Occipital lobe (tissue), 2 donors: Measurements from ENCODE around the gene TTBK1. TPM values are rescaled to one million over a fixed set of nuclear protein-coding genes. Genes with fewer than 3 reads are reported as not detected.

Source experiments
- DNase-seq: peaks from one replicate; lab custom pipeline; 2025; lab: John Stamatoyannopoulos, UW
- total RNA-seq: library from RNA; depleted of rRNA; stranded (reverse); fragments of >200 nt; gene quantifications from one replicate; pipeline ENCODE4 v1.2.3, GENCODE V29; 2014

Gene TTBK1
- total RNA-seq, 1 donor from 2014 or later = 13.1 TPM

DNA sequence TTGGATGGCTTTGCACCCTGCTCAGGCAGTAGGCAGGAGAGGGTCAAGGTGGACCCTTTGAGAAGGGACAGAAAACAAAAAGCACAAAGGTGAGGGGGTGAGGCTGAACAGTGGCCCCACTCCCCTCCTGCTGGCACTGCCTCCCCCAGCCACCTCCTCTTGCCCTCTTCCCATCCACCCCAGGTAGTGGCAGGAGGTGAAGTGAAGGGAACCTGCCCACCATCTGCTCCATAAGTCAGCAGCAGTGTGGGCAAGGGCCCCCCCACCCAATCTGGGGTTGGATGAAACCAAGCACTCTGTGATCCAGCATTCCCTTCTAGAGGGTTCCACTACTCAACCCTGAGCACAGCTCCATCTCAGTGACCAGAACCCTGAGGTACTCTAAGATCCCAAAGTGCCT lies 28.7 kb downstream of the TTBK1 start:
- DNase-seq = no peak

DNA sequence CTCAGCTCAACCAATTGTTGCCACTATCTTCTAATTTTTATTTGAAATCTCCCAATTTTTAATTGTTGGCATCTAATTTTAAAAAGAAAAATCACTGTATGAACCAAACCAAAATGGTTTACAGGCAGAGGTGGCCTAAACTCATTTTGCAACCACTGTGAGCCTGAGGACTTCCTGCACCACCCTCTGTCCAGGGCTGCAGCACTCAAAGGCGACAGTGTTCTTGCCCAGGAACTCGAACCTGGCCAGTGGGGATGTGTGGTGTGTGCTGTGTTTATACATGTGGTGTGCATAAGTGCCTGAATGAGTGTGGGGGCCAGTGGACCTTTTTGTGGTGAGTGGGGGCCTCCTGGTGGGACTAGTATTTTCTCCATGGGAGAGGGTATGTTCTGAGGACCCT lies 30.4 kb downstream of the TTBK1 start:
- DNase-seq = no peak

GRCh38 chr6:43274127-43274915 lies 31.0 kb downstream of the TTBK1 start:
- DNase-seq = no peak

DNA sequence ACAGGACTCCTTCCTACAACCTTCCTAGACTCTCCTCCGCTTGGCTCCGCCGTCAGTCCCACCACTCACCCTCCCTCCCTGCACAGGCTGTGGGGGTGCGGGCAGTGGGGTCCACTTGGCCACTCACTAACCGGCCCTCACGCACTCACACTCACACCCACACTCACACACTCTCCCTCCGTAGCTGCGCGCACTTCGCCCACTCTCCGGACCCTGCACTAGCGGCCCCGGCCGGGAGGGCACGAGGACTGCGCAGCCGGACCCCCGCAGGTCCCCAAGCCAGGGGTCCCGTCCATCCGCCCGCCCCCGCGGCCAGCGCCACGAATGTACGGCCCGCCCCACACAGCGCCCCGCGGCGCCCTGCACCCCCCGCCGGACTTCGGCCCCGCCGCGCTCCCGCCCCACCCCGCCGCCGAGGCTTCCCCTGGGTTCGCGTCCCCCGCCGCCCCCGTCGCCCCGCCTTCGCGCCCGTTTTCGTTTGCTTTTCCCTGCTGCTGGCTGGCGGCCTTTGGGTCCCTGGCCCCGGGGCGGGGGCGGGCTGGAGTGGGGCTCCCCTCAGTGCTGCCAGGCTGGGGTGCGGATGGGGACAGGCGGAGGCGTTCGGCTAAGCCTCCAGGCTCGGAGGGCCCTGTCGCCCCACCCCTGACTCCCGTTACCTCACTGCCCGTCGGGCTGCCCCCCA lies 31.8 kb downstream of the TTBK1 start:
- no peak for DNase-seq

GRCh38 chr6:43275801-43276576 lies 32.7 kb downstream of the TTBK1 start:
- DNase-seq = no peak

- DNase-seq = no peak
These were observed 33.5 kb downstream of the TTBK1 start for GRCh38 chr6:43276577-43277305.

GRCh38 chr6:43277306-43277642 lies 34.0 kb downstream of the TTBK1 start:
- no peak for DNase-seq

DNA sequence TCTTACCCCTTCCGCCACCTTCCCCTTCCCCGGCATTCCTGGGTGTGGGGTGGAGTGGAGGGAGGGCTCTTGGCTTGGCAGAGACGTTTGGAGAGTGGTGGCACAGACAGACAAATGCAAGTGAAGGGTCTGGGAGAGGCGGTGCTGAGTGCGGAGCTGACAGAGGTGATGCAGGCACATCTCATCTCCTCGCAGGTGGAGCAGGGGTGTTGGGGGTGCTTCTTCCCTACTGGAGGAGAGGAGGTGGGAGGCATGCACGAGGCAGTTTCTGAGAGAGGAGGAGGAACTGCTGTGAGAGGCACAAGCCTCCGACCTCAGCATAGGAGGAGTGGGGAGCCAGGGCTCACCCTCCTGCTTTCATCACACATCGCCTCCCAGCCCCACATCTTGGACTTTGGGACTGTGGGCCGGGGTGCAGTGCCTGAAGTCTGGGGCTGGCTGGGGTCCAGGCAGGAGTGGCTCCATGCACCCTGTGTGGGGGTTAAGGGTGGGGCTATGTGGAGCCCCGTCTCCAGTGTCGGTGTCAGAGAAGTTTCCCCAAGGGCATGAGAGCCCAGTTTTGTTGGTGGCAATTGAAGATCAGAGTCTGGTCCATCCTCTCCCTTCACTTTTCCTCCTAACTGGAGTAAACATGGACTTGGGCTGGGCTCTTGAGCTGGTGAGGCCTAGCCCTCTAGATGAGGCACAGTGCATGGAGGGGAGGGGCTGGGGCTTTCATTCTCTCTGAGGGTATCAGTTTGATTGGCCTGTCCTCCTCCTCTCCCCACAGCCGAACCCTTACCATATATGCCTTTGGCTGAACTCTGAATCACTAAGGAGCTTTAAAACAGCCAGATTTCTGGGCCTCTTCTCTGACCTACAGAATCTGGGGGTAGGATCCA lies 34.6 kb downstream of the TTBK1 start:
- no peak for DNase-seq

- DNase-seq = no peak
These were observed 35.3 kb downstream of the TTBK1 start for GRCh38 chr6:43278524-43279078.

- no peak for DNase-seq
These were observed 37.0 kb downstream of the TTBK1 start for GRCh38 chr6:43280234-43280633.

GRCh38 chr6:43282060-43282459 lies 38.8 kb downstream of the TTBK1 start:
- no peak for DNase-seq

DNA sequence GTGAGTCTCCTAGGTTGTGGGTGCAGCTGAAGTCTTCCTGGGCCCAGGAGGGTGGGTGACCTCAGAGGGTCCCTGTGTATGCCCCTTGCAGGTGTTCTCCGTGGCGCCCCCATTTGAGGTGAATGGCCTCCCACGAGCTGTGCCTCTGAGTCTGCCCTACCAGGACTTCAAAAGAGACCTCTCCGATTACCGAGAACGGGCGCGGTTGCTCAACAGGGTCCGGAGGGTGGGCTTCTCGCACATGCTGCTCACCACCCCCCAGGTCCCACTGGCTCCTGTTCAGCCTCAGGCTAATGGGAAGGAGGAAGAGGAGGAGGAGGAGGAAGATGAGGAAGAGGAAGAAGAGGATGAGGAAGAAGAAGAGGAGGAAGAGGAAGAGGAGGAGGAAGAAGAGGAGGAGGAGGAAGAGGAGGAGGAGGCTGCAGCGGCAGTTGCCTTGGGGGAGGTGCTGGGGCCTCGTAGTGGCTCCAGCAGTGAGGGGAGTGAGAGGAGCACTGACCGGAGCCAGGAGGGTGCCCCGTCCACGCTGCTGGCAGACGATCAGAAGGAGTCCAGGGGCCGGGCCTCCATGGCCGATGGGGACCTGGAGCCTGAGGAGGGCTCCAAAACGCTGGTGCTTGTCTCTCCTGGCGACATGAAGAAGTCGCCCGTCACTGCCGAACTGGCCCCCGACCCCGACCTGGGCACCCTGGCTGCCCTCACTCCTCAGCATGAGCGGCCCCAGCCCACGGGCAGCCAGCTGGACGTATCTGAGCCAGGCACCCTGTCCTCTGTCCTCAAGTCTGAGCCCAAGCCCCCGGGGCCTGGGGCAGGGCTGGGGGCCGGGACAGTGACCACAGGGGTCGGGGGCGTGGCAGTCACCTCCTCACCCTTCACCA lies 39.6 kb downstream of the TTBK1 start:
- no peak for DNase-seq

DNA sequence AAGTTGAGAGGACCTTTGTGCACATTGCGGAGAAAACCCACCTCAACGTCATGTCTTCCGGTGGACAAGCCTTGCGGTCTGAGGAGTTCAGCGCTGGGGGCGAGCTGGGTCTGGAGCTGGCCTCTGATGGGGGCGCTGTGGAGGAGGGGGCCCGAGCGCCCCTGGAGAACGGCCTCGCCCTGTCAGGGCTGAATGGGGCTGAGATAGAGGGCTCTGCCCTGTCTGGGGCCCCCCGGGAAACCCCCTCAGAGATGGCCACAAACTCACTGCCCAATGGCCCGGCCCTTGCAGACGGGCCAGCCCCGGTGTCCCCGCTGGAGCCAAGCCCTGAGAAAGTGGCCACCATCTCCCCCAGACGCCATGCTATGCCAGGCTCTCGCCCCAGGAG lies 40.2 kb downstream of the TTBK1 start:
- no peak for DNase-seq

DNA sequence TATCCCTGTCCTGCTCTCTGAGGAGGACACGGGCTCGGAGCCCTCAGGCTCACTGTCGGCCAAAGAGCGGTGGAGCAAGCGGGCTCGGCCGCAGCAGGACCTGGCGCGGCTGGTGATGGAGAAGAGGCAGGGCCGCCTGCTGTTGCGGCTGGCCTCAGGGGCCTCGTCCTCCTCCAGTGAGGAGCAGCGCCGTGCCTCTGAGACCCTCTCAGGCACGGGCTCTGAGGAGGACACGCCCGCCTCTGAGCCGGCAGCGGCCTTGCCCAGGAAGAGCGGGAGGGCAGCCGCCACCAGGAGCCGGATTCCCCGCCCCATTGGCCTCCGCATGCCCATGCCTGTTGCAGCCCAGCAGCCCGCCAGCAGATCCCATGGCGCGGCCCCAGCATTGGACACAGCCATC lies 40.6 kb downstream of the TTBK1 start:
- no peak for DNase-seq

- DNase-seq = no peak
These were observed 41.9 kb downstream of the TTBK1 start for GRCh38 chr6:43284991-43285781.

- no peak for DNase-seq
These were observed 42.6 kb downstream of the TTBK1 start for GRCh38 chr6:43285832-43286231.

DNA sequence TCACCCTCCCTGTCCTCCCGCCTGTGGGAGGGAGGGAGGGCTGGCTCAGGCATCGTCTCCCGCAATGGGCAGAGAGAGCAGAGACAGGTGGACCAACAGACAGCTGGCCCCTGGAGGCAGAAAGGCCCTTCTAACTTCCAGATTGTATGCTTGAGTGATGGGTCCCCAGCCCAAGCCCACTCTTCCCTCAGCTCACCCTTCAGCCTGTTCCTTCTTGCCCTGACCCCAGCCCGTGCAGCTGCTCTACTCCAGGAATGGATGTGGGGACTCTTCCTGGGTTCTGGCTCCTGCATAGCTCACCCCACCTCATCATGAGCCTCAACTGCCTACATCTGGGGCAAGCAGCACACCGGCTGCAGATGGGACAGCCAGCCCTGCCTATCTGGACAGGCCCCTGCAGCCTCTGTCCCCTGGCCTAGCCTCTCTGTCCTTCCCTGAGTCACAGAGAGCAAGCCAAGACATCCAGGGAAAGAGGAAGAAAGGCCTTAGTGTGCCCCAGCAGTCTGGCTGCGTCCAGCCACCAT lies 43.2 kb downstream of the TTBK1 start:
- DNase-seq = no peak

DNA sequence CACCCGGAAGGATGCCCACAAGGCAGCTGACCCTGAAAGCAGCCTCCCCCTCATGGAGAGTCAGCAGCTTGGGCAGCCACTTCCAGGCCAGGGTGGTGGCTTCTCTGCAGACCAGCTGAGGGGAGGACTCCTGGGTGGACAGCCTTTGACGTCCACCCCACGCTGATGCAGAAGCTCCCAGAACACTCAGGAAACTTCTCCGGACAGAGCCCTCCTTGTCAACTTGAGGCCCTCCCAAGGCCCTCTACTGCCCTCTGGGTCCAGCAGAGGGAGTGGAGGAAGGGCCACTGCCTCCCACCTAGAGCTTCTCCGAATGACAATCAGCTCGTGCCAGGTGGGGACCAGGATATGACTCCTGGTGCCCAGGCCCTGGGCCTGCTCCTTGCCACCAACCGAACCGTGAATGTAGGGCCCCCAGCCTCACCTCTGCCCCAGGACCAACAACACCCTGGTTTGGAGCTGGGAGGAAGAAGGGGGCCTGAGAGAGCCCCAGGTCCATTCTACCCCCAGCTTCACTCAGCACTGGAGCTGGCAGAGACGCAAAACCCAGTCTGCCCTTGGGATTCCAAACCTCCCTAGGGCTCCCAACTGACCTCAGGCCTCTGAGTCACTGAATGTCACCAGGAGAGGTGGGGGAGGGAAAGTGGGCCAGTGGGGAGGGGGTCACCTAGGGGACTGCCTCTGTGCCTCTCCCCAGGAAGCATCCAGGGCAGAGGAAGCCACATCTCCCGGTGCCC lies 43.9 kb downstream of the TTBK1 start:
- DNase-seq = no peak
